ENCODE data around the gene ATXN7L1.

DNA sequence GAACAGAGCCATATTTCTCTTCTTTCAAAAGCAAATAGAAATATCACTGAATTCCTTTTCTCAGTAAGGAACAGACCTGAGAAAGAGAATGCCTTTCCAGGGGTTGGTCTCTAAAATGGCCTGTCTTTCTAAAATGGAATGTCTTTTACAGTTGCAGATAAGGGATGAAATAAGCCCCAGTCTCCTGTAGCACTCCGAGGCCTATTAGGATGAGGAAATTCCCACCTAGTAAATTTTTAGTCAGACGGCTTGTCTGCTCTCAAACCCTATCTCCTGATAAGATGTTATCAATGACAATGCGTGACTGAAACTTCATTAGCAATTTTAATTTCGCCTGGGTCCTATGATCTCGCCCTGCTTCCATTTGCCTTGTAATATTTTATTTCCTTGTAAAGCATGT is 292.2 kb downstream of the ATXN7L1 start:
- TF ChIP-seq CREB1 (IDR thresholded peaks at IDR 0.05; ENCODE audit: low read depth) (no peak), EGR1 (IDR thresholded peaks at IDR 0.05) (no peak), EP300 (IDR thresholded peaks at IDR 0.05; ENCODE audit: borderline replicate concordance) (no peak), CEBPB (IDR thresholded peaks at IDR 0.05) (no peak), MAX (IDR thresholded peaks at IDR 0.05) (no peak), YY1 (IDR thresholded peaks at IDR 0.05; ENCODE audit: low read depth) (no peak), ZBTB7A (IDR thresholded peaks at IDR 0.05; ENCODE audit: low read depth) (no peak), TAF1 (IDR thresholded peaks at IDR 0.05; ENCODE audit: low read depth) (no peak), RAD21 (IDR thresholded peaks at IDR 0.05; ENCODE audit: low read depth) (no peak), TCF12 (IDR thresholded peaks at IDR 0.05; ENCODE audit: low read depth) (no peak), TEAD4 (IDR thresholded peaks at IDR 0.05) (no peak), USF1 (IDR thresholded peaks at IDR 0.05) (no peak)
- TF ChIP-seq, protein P1, sequence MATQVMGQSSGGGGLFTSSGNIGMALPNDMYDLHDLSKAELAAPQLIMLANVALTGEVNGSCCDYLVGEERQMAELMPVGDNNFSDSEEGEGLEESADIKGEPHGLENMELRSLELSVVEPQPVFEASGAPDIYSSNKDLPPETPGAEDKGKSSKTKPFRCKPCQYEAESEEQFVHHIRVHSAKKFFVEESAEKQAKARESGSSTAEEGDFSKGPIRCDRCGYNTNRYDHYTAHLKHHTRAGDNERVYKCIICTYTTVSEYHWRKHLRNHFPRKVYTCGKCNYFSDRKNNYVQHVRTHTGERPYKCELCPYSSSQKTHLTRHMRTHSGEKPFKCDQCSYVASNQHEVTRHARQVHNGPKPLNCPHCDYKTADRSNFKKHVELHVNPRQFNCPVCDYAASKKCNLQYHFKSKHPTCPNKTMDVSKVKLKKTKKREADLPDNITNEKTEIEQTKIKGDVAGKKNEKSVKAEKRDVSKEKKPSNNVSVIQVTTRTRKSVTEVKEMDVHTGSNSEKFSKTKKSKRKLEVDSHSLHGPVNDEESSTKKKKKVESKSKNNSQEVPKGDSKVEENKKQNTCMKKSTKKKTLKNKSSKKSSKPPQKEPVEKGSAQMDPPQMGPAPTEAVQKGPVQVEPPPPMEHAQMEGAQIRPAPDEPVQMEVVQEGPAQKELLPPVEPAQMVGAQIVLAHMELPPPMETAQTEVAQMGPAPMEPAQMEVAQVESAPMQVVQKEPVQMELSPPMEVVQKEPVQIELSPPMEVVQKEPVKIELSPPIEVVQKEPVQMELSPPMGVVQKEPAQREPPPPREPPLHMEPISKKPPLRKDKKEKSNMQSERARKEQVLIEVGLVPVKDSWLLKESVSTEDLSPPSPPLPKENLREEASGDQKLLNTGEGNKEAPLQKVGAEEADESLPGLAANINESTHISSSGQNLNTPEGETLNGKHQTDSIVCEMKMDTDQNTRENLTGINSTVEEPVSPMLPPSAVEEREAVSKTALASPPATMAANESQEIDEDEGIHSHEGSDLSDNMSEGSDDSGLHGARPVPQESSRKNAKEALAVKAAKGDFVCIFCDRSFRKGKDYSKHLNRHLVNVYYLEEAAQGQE (IDR thresholded peaks at IDR 0.05; ENCODE audit: low read depth): no peak

All from Ishikawa (cell line).